ENCODE measurements around the gene GAPVD1.
"Not testable (repeated sequence)": the region's sequence is repeated elsewhere in the genome, so short reads cannot be mapped to it uniquely, and the experiment has no call there.

GAPVD1 gene

GRCh38 chr9:125258160-125258785, 3.4 kb upstream of the GAPVD1 start:
- DNase-seq, result no peak

- no peak for DNase-seq
Measured at GRCh38 chr9:125258832-125259534, 2.6 kb upstream of the GAPVD1 start.

GRCh38 chr9:125260561-125260960, 1.1 kb upstream of the GAPVD1 start:
- DNase-seq, result no peak

- no peak for DNase-seq
Measured at GRCh38 chr9:125262294-125262991, 817 bp downstream of the GAPVD1 start.

GRCh38 chr9:125264068-125264467, 2.4 kb downstream of the GAPVD1 start:
- DNase-seq, result peak; percentile 69

- no peak for DNase-seq
Measured at GRCh38 chr9:125268394-125269013, 6.9 kb downstream of the GAPVD1 start.

GRCh38 chr9:125269014-125269397, 7.4 kb downstream of the GAPVD1 start:
- DNase-seq, result no peak

GRCh38 chr9:125271081-125271480, 9.5 kb downstream of the GAPVD1 start:
- no peak for DNase-seq

- DNase-seq, result no peak
Measured at GRCh38 chr9:125272697-125273096, 11.1 kb downstream of the GAPVD1 start.

GRCh38 chr9:125276771-125277170, 15.1 kb downstream of the GAPVD1 start:
- DNase-seq, result no peak

GRCh38 chr9:125277411-125277810, 15.8 kb downstream of the GAPVD1 start:
- DNase-seq, result no peak

- DNase-seq, result no peak
Measured at GRCh38 chr9:125280945-125281344, 19.3 kb downstream of the GAPVD1 start.

- DNase-seq, result no peak
Measured at GRCh38 chr9:125284855-125285254, 23.2 kb downstream of the GAPVD1 start.

GRCh38 chr9:125286935-125287433, 25.4 kb downstream of the GAPVD1 start:
- not testable (repeated sequence) for DNase-seq

- no peak for DNase-seq
Measured at GRCh38 chr9:125293134-125293533, 31.5 kb downstream of the GAPVD1 start.

- DNase-seq, result no peak
Measured at GRCh38 chr9:125295657-125296056, 34.0 kb downstream of the GAPVD1 start.

GRCh38 chr9:125296843-125297372, 35.3 kb downstream of the GAPVD1 start:
- no peak for DNase-seq

GRCh38 chr9:125297917-125298316, 36.3 kb downstream of the GAPVD1 start:
- DNase-seq, result no peak

GRCh38 chr9:125302241-125302640, 40.6 kb downstream of the GAPVD1 start:
- DNase-seq, result no peak

- no peak for DNase-seq
Measured at GRCh38 chr9:125304273-125304672, 42.6 kb downstream of the GAPVD1 start.

- no peak for DNase-seq
Measured at GRCh38 chr9:125312411-125312810, 50.8 kb downstream of the GAPVD1 start.

- DNase-seq, result not testable (repeated sequence)
Measured at GRCh38 chr9:125316359-125316758, 54.7 kb downstream of the GAPVD1 start.

GRCh38 chr9:125317704-125318103, 56.1 kb downstream of the GAPVD1 start:
- DNase-seq, result no peak

Measured in activated effector memory CD4-positive, alpha-beta T cell treated with anti-CD3 and anti-CD28 coated beads, Interleukin-2, amount 50 U/mL, for 16 hours (primary cell).